ENCODE results near the gene YY1.

DNA sequence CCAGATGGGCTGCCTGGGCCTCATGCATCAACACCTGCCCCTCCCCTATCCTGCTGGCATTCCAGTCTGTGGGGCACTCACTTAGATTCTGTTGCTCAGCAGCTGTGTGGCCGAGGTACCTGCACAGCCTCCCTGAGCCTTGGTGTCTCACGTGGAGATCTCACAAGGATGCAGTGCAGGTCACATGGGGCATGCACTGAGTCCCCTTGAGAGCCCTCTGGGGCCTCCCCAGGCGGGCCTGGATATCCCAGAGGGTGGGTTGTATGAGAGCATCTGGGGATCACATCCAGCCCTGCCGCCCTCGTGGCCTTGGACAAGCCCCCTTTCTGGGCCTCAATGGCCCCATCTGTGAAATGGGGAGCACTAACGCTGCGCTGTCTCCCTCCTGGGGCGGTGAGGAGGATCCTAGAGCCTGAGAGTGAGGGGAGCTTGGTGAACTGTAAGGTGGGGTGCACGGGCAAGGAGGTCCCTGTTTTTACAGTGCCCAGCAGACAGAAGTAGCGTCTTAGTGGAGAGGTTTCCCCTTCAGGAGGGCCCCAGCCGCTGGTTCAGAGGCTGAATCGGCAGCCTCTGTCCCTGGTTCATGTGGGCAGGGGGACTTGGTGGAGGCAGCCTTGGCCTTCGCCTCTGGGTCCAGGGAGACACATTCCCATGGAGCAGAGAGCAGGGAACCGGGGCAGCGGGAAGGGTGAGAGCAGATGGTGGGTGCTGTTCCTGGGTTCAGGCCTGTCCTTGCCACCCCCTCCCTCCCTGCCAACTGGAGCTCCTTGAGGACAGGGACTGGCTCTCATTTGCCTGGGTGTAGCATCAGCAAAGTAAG lies 83.4 kb downstream of the YY1 start:
- TF ChIP-seq, protein P1, sequence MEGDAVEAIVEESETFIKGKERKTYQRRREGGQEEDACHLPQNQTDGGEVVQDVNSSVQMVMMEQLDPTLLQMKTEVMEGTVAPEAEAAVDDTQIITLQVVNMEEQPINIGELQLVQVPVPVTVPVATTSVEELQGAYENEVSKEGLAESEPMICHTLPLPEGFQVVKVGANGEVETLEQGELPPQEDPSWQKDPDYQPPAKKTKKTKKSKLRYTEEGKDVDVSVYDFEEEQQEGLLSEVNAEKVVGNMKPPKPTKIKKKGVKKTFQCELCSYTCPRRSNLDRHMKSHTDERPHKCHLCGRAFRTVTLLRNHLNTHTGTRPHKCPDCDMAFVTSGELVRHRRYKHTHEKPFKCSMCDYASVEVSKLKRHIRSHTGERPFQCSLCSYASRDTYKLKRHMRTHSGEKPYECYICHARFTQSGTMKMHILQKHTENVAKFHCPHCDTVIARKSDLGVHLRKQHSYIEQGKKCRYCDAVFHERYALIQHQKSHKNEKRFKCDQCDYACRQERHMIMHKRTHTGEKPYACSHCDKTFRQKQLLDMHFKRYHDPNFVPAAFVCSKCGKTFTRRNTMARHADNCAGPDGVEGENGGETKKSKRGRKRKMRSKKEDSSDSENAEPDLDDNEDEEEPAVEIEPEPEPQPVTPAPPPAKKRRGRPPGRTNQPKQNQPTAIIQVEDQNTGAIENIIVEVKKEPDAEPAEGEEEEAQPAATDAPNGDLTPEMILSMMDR (IDR thresholded peaks at IDR 0.05): no peak
- no peak for TF ChIP-seq POLR2A (IDR thresholded peaks at IDR 0.05)
- no peak for TF ChIP-seq POLR2AphosphoS5 (IDR thresholded peaks at IDR 0.05; ENCODE audit: insufficient read depth in 1 of 2, low read depth in 1 of 2)

Measured in vagina (tissue), 2 donors.